ENCODE measurements around the gene LILRA2. TPM values are rescaled to one million over a fixed set of nuclear protein-coding genes. Genes with fewer than 3 reads are reported as not detected.
"Not testable (repeated sequence)": the region's sequence is repeated elsewhere in the genome, so short reads cannot be mapped to it uniquely, and the experiment has no call there.

LILRA2 gene
- total RNA-seq, 1 experiment from 2014 or later, result not detected

- Histone ChIP-seq H2BK20ac (ENCODE audit: low read depth, low read length, poor library complexity, severe bottlenecking) (no peak overlapping the region), H3K9me3 (ENCODE audit: control insufficient read depth, low read depth, low read length) (peaks cover 77% of the 10 kb centered on the region), H2BK5ac (ENCODE audit: insufficient read length, low read length) (no peak overlapping the region), H3K79me1 (ENCODE audit: insufficient read depth, low read depth, low read length, poor library complexity, severe bottlenecking) (no peaks in the 10 kb centered on the region), H3K23ac (ENCODE audit: insufficient read length, low read depth, low read length) (no peak overlapping the region), H2AFZ (ENCODE audit: low read length) (no peak overlapping the region), H3K18ac (ENCODE audit: insufficient read length, low read depth, low read length) (no peak overlapping the region), H3K14ac (ENCODE audit: insufficient read depth, low read length) (no peak overlapping the region), H3K4ac (ENCODE audit: low read depth, low read length) (no peak overlapping the region), H4K5ac (ENCODE audit: insufficient read length, low read depth, low read length) (no peak overlapping the region), H3K23me2 (ENCODE audit: insufficient read length, low read depth, low read length, poor library complexity, severe bottlenecking) (no peaks in the 10 kb centered on the region), H3K27ac (ENCODE audit: insufficient read length, low read depth, low read length) (no peak overlapping the region), H2BK15ac (ENCODE audit: low read depth, low read length) (no peak overlapping the region), H2BK12ac (ENCODE audit: insufficient read length, low read depth, low read length) (no peak overlapping the region), H3K56ac (ENCODE audit: insufficient read length, low read depth, low read length) (no peak overlapping the region), H2BK120ac (ENCODE audit: low read depth, low read length, poor library complexity, severe bottlenecking) (no peak overlapping the region), H3K4me2 (ENCODE audit: insufficient read depth, insufficient read length, low read length) (no peak overlapping the region), H4K91ac (ENCODE audit: insufficient read length, low read depth, low read length) (no peak overlapping the region), H3K79me2 (ENCODE audit: insufficient read depth, low read length) (no peaks in the 10 kb centered on the region), H3K27me3 (ENCODE audit: insufficient read depth, low read length) (no peaks in the 10 kb centered on the region), H3K9ac (ENCODE audit: extremely low read depth, insufficient read length, low read length) (no peak overlapping the region), H3K4me1 (ENCODE audit: insufficient read depth, low read length) (no peaks in the 10 kb centered on the region), H4K8ac (replicated peaks; ENCODE audit: insufficient read length, low read depth, low read length) (no peak overlapping the region), H2AK5ac (ENCODE audit: insufficient read length, low read length) (no peak overlapping the region), H3T11ph (ENCODE audit: low read length) (no peak overlapping the region), H4K20me1 (ENCODE audit: control insufficient read depth, insufficient read depth, insufficient read length) (no peaks in the 10 kb centered on the region)
- peaks cover 8% of the 10 kb centered on the region for H3K27me3 Mint-ChIP-seq (ENCODE audit: low read depth)
- WGBS (ENCODE audit: extremely low coverage, insufficient read length, low lambda C conversion rate), result no CpG with 5 or more reads among the region's 8 CpGs
- no peak overlapping the region for H3K27ac Mint-ChIP-seq
- H3K9me3 Mint-ChIP-seq, result peaks cover 90 to 92% of the 10 kb centered on the region in 2 experiments
- no peak overlapping the region for H3K4me3 Mint-ChIP-seq
- DNase-seq, result no peak
- peaks cover 0 to 34% (median 23%) of the 10 kb centered on the region in 3 experiments; a peak in 6 of 7 replicates for H3K36me3 Mint-ChIP-seq (ENCODE audit: insufficient read depth in 1 of 3, low read depth in 3 of 3)
- no peaks in the 10 kb centered on the region for H3K4me1 Mint-ChIP-seq
- TF ChIP-seq, protein P1, sequence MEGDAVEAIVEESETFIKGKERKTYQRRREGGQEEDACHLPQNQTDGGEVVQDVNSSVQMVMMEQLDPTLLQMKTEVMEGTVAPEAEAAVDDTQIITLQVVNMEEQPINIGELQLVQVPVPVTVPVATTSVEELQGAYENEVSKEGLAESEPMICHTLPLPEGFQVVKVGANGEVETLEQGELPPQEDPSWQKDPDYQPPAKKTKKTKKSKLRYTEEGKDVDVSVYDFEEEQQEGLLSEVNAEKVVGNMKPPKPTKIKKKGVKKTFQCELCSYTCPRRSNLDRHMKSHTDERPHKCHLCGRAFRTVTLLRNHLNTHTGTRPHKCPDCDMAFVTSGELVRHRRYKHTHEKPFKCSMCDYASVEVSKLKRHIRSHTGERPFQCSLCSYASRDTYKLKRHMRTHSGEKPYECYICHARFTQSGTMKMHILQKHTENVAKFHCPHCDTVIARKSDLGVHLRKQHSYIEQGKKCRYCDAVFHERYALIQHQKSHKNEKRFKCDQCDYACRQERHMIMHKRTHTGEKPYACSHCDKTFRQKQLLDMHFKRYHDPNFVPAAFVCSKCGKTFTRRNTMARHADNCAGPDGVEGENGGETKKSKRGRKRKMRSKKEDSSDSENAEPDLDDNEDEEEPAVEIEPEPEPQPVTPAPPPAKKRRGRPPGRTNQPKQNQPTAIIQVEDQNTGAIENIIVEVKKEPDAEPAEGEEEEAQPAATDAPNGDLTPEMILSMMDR (conservative IDR thresholded peaks at IDR 0.05), result no peak
These were observed 53.2 kb downstream of the LILRA2 start for GRCh38 chr19:54626757-54627156.

GRCh38 chr19:54627912-54628311 lies 54.3 kb downstream of the LILRA2 start:
- DNase-seq; H3K27me3 ChIP-seq (ENCODE audit: insufficient read depth, low read length); H3K4me1 ChIP-seq (ENCODE audit: insufficient read depth, low read length); H4K20me1 ChIP-seq (ENCODE audit: control insufficient read depth, insufficient read depth, insufficient read length); H3K56ac ChIP-seq (ENCODE audit: insufficient read length, low read depth, low read length); H2BK15ac ChIP-seq (ENCODE audit: low read depth, low read length); H2BK120ac ChIP-seq (ENCODE audit: low read depth, low read length, poor library complexity, severe bottlenecking); H2AFZ ChIP-seq (ENCODE audit: low read length); H3K23ac ChIP-seq (ENCODE audit: insufficient read length, low read depth, low read length); H3K4ac ChIP-seq (ENCODE audit: low read depth, low read length); H3K27ac ChIP-seq (ENCODE audit: insufficient read length, low read depth, low read length); H3K9ac ChIP-seq (ENCODE audit: extremely low read depth, insufficient read length, low read length); H2BK5ac ChIP-seq (ENCODE audit: insufficient read length, low read length); H3K4me3 Mint-ChIP-seq; H3K18ac ChIP-seq (ENCODE audit: insufficient read length, low read depth, low read length); H4K8ac ChIP-seq (replicated peaks; ENCODE audit: insufficient read length, low read depth, low read length); H2BK20ac ChIP-seq (ENCODE audit: low read depth, low read length, poor library complexity, severe bottlenecking); H2BK12ac ChIP-seq (ENCODE audit: insufficient read length, low read depth, low read length); H3K4me1 Mint-ChIP-seq; H4K5ac ChIP-seq (ENCODE audit: insufficient read length, low read depth, low read length); H3T11ph ChIP-seq (ENCODE audit: low read length); H3K27me3 Mint-ChIP-seq (ENCODE audit: low read depth); H3K79me2 ChIP-seq (ENCODE audit: insufficient read depth, low read length); H2AK5ac ChIP-seq (ENCODE audit: insufficient read length, low read length); H3K23me2 ChIP-seq (ENCODE audit: insufficient read length, low read depth, low read length, poor library complexity, severe bottlenecking); H3K4me2 ChIP-seq (ENCODE audit: insufficient read depth, insufficient read length, low read length); H3K27ac Mint-ChIP-seq; H3K14ac ChIP-seq (ENCODE audit: insufficient read depth, low read length); H4K91ac ChIP-seq (ENCODE audit: insufficient read length, low read depth, low read length); H3K79me1 ChIP-seq (ENCODE audit: insufficient read depth, low read depth, low read length, poor library complexity, severe bottlenecking): not testable (repeated sequence)
- no CpG with 5 or more reads among the region's 4 CpGs for WGBS (ENCODE audit: extremely low coverage, insufficient read length, low lambda C conversion rate)
- H3K9me3 Mint-ChIP-seq, result peaks cover 89 to 92% of the 10 kb centered on the region in 2 experiments
- H3K9me3 ChIP-seq (ENCODE audit: control insufficient read depth, low read depth, low read length), result peaks cover 67% of the 10 kb centered on the region
- peaks cover 0 to 40% (median 21%) of the 10 kb centered on the region in 3 experiments; a peak in 6 of 7 replicates for H3K36me3 Mint-ChIP-seq (ENCODE audit: insufficient read depth in 1 of 3, low read depth in 3 of 3)
